ENCODE results near the gene KPNB1.

- TF ChIP-seq, protein P1, sequence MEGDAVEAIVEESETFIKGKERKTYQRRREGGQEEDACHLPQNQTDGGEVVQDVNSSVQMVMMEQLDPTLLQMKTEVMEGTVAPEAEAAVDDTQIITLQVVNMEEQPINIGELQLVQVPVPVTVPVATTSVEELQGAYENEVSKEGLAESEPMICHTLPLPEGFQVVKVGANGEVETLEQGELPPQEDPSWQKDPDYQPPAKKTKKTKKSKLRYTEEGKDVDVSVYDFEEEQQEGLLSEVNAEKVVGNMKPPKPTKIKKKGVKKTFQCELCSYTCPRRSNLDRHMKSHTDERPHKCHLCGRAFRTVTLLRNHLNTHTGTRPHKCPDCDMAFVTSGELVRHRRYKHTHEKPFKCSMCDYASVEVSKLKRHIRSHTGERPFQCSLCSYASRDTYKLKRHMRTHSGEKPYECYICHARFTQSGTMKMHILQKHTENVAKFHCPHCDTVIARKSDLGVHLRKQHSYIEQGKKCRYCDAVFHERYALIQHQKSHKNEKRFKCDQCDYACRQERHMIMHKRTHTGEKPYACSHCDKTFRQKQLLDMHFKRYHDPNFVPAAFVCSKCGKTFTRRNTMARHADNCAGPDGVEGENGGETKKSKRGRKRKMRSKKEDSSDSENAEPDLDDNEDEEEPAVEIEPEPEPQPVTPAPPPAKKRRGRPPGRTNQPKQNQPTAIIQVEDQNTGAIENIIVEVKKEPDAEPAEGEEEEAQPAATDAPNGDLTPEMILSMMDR (IDR thresholded peaks at IDR 0.05) = no peak
- peak in 1 of 2 donors; percentile 12 for TF ChIP-seq POLR2A (IDR thresholded peaks at IDR 0.05)
These were observed 59.3 kb downstream of the KPNB1 start for GRCh38 chr17:47708864-47709541.
